ENCODE results near the gene IMPDH2. TPM values are rescaled to one million over a fixed set of nuclear protein-coding genes. Genes with fewer than 3 reads are reported as not detected.

The IMPDH2 gene
- total RNA-seq (2012; rRNA removed) (268 and 296 TPM in 2 replicates), polyA plus RNA-seq (2012; rRNA removed) (190 and 194 TPM in 2 replicates), Bru-seq, nascent RNA (percentile 81 among the genes with signal in this experiment), BruChase-seq, experiment 1, labeled RNA remaining after a 6-hour chase (percentile 90 among the genes with signal in this experiment), BruChase-seq, experiment 2, labeled RNA remaining after a 2-hour chase (percentile 79 among the genes with signal in this experiment)
- 126 and 176 TPM in 2 replicates for polyA plus RNA-seq (2012; cell fraction: cytosol; rRNA removed)
- 254 and 364 TPM in 2 replicates for polyA plus RNA-seq (2012; cell fraction: nucleus; rRNA removed; ENCODE audit: low replicate concordance)
- long read RNA-seq, transcript IMPDH2-201 (14 exons, 1,643 nt), result major isoform, 127 of 211 reads
- long read RNA-seq, transcript IMPDH2-205 (2 exons, 420 nt), result minor isoform, 6 of 211 reads
- long read RNA-seq, partial matches to known transcripts, result 24 of 211 reads
- long read RNA-seq, other reads (novel, unspliced or antisense), result 52 of 211 reads

DNA sequence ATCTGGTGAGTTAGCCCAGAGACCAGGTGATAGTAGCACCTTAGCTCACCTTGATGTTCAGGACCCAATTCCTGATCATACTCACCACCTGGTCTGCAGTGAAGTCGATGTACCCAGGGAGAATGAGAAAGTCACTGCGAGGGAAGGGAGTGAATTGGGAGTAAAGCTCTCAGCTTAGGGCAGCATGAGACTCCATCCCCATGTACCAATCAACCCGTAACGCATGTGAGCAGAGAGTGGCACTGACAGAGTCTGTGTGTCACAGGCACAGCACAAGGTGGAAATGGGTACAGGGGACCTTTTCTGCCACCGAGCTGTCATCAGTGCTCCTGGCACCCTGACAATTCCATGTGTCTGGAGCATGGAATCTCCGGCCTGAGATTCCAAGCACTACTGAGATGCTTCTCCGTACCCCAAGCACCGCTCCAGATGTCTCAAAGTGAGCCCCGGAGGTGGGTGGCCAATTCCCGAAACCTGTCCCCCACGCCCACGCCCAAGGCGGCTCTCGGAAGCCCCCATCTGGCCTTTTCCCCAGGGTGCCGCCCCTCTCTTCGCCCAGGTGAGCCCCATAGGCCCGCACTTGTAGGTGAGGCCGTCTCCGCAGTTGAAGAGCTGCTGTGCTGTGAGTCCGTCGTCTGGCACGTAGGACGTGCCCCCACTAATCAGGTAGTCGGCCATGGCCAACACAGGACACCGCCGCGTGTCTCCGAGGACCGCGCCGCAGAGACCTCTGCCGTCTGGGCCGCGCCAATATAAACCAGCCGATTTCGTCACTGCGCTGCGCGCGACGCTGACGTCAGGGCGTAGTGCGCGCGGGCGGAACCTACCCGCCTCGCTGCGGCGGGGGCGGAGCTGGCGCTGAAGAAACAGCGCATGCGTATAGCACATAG is at the start of gene IMPDH2:
IMPDH2 (minus strand) TSS at position 726 of the 890 bp plus-strand sequence; CDS start at position 678, 48 bp downstream.
- peak within 1 kb of the TSS; percentile 62 for H3K4me3 ChIP-seq (ENCODE audit: insufficient read depth, low read depth, low read length)
- in situ Hi-C loops (cut with MboI; ENCODE audit: low sequenced_read_pairs) (no loop called here), intact Hi-C loops (cut with micrococcal nuclease) (no loop called here), dilution Hi-C loops (cut with HindIII; ENCODE audit: low sequenced_read_pairs, unreplicated experiment) (no loop called here)
- H3K4me2 ChIP-seq (ENCODE audit: low read depth, low read length), result peak within 1 kb of the TSS; percentile 98
- no peaks in the 10 kb centered on the region for H3K27me3 ChIP-seq (ENCODE audit: control insufficient read depth, insufficient read depth, low read length)
- H3K9ac ChIP-seq (ENCODE audit: low read depth, low read length), result peak within 1 kb of the TSS; percentile 90
- peak within 1 kb of the TSS; percentile 98 for H2AK5ac ChIP-seq (ENCODE audit: low read depth, low read length)
- H3K79me1 ChIP-seq (ENCODE audit: low read depth in 1 of 2, low read length in 2 of 2), result peaks cover 35 to 64% of the 10 kb centered on the region in 2 experiments
- H3K4me1 ChIP-seq (ENCODE audit: control insufficient read depth, insufficient read depth, low read length), result peaks cover 7% of the 10 kb centered on the region
- BruUV-seq (replicated peaks), result no TSS peak
- POLR2A ChIA-PET (ENCODE audit: unreplicated experiment), result interaction anchor here (0.5 to 0.7 kb wide), 4 partner anchors 9 to 664 kb away, joined by 3 to 7 read pairs (median 4); no protein-coding TSS in a partner anchor
- H3K36me3 ChIP-seq (ENCODE audit: control insufficient read depth, insufficient read depth, low read length), result peaks cover 62% of the 10 kb centered on the region
- DNase-seq (peak; percentile 91), ATAC-seq (ENCODE audit: low read depth) (peak; percentile 95)
- H2BK5ac ChIP-seq (ENCODE audit: low read depth, low read length, poor library complexity, severe bottlenecking), result peak within 1 kb of the TSS; percentile 77
- H2BK20ac ChIP-seq (ENCODE audit: low read depth, low read length), result no peak within 1 kb of the TSS
- peak within 1 kb of the TSS; percentile 82 for H4K91ac ChIP-seq (ENCODE audit: insufficient read depth, low read depth, low read length)
- H3K23ac ChIP-seq (ENCODE audit: low read depth, low read length), result peak within 1 kb of the TSS; percentile 76
- peak within 1 kb of the TSS; percentile 97 for H3K14ac ChIP-seq (replicated peaks; ENCODE audit: low read depth, low read length)
- H4K20me1 ChIP-seq (ENCODE audit: insufficient read depth, low read length), result peaks cover 13% of the 10 kb centered on the region
- 1% methylated on average over 44 of the region's 55 CpGs; no CpG with 5 or more reads in 1 of the 2 experiments for WGBS, 2 experiments (ENCODE audit: extremely low coverage in 2 of 2, insufficient read length in 1 of 2)
- peak within 1 kb of the TSS; percentile 67 to 92 for H4K8ac ChIP-seq (ENCODE audit: low read depth in 2 of 2, low read length in 2 of 2)
- TF ChIP-seq CHD1 (IDR thresholded peaks at IDR 0.05; ENCODE audit: low read depth, low read length), result 0 out of 2 replicates have a peak, but pooled peaks have one; percentile 35
- TF ChIP-seq FOS (IDR thresholded peaks at IDR 0.05; ENCODE audit: low read depth, low read length), result peak; percentile 23; the same call in 1 of the 2 replicates
- TF ChIP-seq CEBPB (IDR thresholded peaks at IDR 0.05; ENCODE audit: low read depth, low read length), result peak; percentile 97
- peak; percentile 4; the same call in 1 of the 2 replicates for TF ChIP-seq SMC3 (IDR thresholded peaks at IDR 0.05; ENCODE audit: low read depth, low read length)
- peak; percentile 81; the same call in 1 of the 2 replicates for TF ChIP-seq MAZ (IDR thresholded peaks at IDR 0.05; ENCODE audit: borderline replicate concordance, low read depth, low read length)
- TF ChIP-seq MXI1 (IDR thresholded peaks at IDR 0.05; ENCODE audit: borderline replicate concordance, low read depth, low read length), result peak; percentile 68
- TF ChIP-seq POLR2A (IDR thresholded peaks at IDR 0.05; ENCODE audit: low read depth, low read length), result peak; percentile 98
- TF ChIP-seq, protein P1, sequence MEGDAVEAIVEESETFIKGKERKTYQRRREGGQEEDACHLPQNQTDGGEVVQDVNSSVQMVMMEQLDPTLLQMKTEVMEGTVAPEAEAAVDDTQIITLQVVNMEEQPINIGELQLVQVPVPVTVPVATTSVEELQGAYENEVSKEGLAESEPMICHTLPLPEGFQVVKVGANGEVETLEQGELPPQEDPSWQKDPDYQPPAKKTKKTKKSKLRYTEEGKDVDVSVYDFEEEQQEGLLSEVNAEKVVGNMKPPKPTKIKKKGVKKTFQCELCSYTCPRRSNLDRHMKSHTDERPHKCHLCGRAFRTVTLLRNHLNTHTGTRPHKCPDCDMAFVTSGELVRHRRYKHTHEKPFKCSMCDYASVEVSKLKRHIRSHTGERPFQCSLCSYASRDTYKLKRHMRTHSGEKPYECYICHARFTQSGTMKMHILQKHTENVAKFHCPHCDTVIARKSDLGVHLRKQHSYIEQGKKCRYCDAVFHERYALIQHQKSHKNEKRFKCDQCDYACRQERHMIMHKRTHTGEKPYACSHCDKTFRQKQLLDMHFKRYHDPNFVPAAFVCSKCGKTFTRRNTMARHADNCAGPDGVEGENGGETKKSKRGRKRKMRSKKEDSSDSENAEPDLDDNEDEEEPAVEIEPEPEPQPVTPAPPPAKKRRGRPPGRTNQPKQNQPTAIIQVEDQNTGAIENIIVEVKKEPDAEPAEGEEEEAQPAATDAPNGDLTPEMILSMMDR (conservative IDR thresholded peaks at IDR 0.05; ENCODE audit: low read depth, low read length), result 0 out of 2 replicates have a peak, but pooled peaks have one; percentile 6
- no peak for TF ChIP-seq RCOR1 (IDR thresholded peaks at IDR 0.05; ENCODE audit: insufficient replicate concordance, low read length)
- no peak for TF ChIP-seq RAD21 (IDR thresholded peaks at IDR 0.05; ENCODE audit: low read length)
- peak within 1 kb of the TSS; percentile 22; the same call in 1 of the 2 replicates for H3K18ac ChIP-seq (ENCODE audit: low read depth, low read length)
- CTCF ChIA-PET, result no interaction called here
- peak within 1 kb of the TSS; percentile 93 for H2AFZ ChIP-seq (replicated peaks; ENCODE audit: low read length, poor library complexity)
- peak within 1 kb of the TSS; percentile 93 for H3K4ac ChIP-seq (ENCODE audit: low read depth, low read length)
- H4K5ac ChIP-seq (ENCODE audit: low read depth, low read length), result peak within 1 kb of the TSS; percentile 71
- peaks cover 32% of the 10 kb centered on the region for H3K9me1 ChIP-seq (ENCODE audit: insufficient read depth, low read length)
- H2BK15ac ChIP-seq (ENCODE audit: low read depth, low read length), result no peak within 1 kb of the TSS
- H3K56ac ChIP-seq (ENCODE audit: extremely low read depth, insufficient read depth, low read length), result peak within 1 kb of the TSS; percentile 68
- H3K27ac ChIP-seq (ENCODE audit: insufficient read depth, low read length), result peak within 1 kb of the TSS; percentile 83
- H3K9me3 ChIP-seq (ENCODE audit: control insufficient read depth, insufficient read depth, low read length), result no peaks in the 10 kb centered on the region
- peak within 1 kb of the TSS; percentile 100 for H2AK9ac ChIP-seq (replicated peaks; ENCODE audit: low read depth, low read length, poor library complexity)
- H2BK120ac ChIP-seq (ENCODE audit: low read depth, low read length), result no peak within 1 kb of the TSS

Data from IMR-90 (cell line).